ENCODE data around the gene NAA38. TPM values are rescaled to one million over a fixed set of nuclear protein-coding genes. Genes with fewer than 3 reads are reported as not detected.

NAA38 gene
- total RNA-seq, 1 experiment from 2014 or later = 46.3 TPM

DNA sequence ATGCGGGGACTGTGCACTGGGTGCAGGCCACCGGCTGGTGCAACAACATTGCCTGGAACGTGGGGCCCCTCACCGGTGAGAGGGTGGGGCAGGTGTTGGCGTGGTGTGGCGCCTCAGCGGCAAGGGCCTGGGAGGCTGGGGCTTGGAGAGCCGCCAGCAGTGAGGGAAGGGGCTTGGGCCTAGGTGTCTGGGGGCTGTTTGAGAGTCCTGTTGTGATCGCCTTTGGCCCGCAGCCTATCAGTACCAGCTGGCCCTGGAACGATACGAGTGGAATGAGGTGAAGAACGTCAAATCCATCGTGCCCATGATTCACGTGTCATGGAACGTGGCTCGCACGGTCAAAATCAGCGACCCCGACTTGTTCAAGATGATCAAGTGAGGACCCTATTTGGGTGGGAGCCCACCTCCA is 5.1 kb downstream of the NAA38 start (continued):
- TF ChIP-seq, protein P1, sequence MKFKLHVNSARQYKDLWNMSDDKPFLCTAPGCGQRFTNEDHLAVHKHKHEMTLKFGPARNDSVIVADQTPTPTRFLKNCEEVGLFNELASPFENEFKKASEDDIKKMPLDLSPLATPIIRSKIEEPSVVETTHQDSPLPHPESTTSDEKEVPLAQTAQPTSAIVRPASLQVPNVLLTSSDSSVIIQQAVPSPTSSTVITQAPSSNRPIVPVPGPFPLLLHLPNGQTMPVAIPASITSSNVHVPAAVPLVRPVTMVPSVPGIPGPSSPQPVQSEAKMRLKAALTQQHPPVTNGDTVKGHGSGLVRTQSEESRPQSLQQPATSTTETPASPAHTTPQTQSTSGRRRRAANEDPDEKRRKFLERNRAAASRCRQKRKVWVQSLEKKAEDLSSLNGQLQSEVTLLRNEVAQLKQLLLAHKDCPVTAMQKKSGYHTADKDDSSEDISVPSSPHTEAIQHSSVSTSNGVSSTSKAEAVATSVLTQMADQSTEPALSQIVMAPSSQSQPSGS (CRISPR knock-in tag; IDR thresholded peaks at IDR 0.05; ENCODE audit: borderline replicate concordance, low read depth) = no peak
- no peak for TF ChIP-seq NFATC4 (CRISPR knock-in tag; IDR thresholded peaks at IDR 0.05)

DNA sequence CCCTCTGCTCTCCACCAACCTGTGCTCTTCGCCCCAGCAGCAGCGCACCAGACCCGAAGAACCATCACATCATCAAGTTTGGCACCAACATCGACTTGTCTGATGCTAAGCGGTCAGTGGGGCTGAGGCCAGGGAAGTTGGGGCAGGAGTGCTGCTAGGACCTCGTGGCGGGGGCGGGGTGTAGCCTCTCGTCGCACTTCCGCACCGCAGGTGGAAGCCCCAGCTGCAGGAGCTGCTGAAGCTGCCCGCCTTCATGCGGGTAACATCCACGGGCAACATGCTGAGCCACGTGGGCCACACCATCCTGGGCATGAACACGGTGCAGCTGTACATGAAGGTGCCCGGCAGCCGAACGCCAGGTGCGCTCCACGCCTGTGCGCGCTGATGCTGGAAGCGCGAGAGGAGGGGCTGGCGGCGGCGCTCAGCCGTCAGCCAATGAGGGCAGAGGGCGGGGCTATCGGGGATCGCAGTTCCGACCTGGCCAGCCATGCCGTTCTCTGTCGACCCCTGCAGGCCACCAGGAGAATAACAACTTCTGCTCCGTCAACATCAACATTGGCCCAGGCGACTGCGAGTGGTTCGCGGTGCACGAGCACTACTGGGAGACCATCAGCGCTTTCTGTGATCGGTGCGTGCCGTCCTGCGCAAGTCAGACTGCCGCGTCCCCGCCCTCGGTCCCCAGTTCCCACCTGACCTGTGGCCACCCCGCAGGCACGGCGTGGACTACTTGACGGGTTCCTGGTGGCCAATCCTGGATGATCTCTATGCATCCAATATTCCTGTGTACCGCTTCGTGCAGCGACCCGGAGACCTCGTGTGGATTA is 5.7 kb downstream of the NAA38 start:
- H3K9me3 Mint-ChIP-seq = no peaks in the 10 kb centered on the region
- no peaks in the 10 kb centered on the region for H3K36me3 Mint-ChIP-seq
- ATAC-seq = peak; percentile 75
- H3K4me1 Mint-ChIP-seq = peaks cover 30% of the 10 kb centered on the region
- DNase-seq (ENCODE audit: low spot score) = peak; percentile 96
- ChIA-PET CTCF (interaction anchor here (0.6 to 2.1 kb wide), 6 partner anchors 9 to 137 kb away, joined by 3 to 29 read pairs (median 4); partner anchors contain the start of gene KDM6B), POLR2A (no interaction called here)
- H3K27ac Mint-ChIP-seq = no peak overlapping the region
- peak overlapping the region; percentile 81 for H3K4me3 Mint-ChIP-seq
- H3K27me3 Mint-ChIP-seq (ENCODE audit: low read depth) = peaks cover 30% of the 10 kb centered on the region
- TF ChIP-seq, protein P2, sequence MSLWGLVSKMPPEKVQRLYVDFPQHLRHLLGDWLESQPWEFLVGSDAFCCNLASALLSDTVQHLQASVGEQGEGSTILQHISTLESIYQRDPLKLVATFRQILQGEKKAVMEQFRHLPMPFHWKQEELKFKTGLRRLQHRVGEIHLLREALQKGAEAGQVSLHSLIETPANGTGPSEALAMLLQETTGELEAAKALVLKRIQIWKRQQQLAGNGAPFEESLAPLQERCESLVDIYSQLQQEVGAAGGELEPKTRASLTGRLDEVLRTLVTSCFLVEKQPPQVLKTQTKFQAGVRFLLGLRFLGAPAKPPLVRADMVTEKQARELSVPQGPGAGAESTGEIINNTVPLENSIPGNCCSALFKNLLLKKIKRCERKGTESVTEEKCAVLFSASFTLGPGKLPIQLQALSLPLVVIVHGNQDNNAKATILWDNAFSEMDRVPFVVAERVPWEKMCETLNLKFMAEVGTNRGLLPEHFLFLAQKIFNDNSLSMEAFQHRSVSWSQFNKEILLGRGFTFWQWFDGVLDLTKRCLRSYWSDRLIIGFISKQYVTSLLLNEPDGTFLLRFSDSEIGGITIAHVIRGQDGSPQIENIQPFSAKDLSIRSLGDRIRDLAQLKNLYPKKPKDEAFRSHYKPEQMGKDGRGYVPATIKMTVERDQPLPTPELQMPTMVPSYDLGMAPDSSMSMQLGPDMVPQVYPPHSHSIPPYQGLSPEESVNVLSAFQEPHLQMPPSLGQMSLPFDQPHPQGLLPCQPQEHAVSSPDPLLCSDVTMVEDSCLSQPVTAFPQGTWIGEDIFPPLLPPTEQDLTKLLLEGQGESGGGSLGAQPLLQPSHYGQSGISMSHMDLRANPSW (CRISPR knock-in tag; conservative IDR thresholded peaks at IDR 0.05; ENCODE audit: low read depth) = no peak
- TF ChIP-seq GRHL2 (CRISPR knock-in tag; IDR thresholded peaks at IDR 0.05; ENCODE audit: insufficient replicate concordance, severe bottlenecking) (no peak), RELA (CRISPR knock-in tag; IDR thresholded peaks at IDR 0.05; ENCODE audit: borderline replicate concordance) (no peak), ZNF317 (CRISPR knock-in tag; IDR thresholded peaks at IDR 0.05; ENCODE audit: borderline replicate concordance, low read depth) (no peak), SMAD3 (CRISPR knock-in tag; IDR thresholded peaks at IDR 0.05; ENCODE audit: borderline replicate concordance) (no peak; the same call in 1 of the 2 replicates), HMGA2 (CRISPR knock-in tag; IDR thresholded peaks at IDR 0.05) (no peak), MYBL2 (CRISPR knock-in tag; IDR thresholded peaks at IDR 0.05) (peak; percentile 63; the same call in 1 of the 2 replicates), TEAD1 (CRISPR knock-in tag; IDR thresholded peaks at IDR 0.05) (no peak), ZNF219 (CRISPR knock-in tag; IDR thresholded peaks at IDR 0.05; ENCODE audit: borderline replicate concordance) (no peak)
- TF ChIP-seq, protein P3, sequence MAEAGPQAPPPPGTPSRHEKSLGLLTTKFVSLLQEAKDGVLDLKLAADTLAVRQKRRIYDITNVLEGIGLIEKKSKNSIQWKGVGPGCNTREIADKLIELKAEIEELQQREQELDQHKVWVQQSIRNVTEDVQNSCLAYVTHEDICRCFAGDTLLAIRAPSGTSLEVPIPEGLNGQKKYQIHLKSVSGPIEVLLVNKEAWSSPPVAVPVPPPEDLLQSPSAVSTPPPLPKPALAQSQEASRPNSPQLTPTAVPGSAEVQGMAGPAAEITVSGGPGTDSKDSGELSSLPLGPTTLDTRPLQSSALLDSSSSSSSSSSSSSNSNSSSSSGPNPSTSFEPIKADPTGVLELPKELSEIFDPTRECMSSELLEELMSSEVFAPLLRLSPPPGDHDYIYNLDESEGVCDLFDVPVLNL (CRISPR knock-in tag; IDR thresholded peaks at IDR 0.05; ENCODE audit: borderline replicate concordance, low read depth) = no peak
- TF ChIP-seq, protein P4, sequence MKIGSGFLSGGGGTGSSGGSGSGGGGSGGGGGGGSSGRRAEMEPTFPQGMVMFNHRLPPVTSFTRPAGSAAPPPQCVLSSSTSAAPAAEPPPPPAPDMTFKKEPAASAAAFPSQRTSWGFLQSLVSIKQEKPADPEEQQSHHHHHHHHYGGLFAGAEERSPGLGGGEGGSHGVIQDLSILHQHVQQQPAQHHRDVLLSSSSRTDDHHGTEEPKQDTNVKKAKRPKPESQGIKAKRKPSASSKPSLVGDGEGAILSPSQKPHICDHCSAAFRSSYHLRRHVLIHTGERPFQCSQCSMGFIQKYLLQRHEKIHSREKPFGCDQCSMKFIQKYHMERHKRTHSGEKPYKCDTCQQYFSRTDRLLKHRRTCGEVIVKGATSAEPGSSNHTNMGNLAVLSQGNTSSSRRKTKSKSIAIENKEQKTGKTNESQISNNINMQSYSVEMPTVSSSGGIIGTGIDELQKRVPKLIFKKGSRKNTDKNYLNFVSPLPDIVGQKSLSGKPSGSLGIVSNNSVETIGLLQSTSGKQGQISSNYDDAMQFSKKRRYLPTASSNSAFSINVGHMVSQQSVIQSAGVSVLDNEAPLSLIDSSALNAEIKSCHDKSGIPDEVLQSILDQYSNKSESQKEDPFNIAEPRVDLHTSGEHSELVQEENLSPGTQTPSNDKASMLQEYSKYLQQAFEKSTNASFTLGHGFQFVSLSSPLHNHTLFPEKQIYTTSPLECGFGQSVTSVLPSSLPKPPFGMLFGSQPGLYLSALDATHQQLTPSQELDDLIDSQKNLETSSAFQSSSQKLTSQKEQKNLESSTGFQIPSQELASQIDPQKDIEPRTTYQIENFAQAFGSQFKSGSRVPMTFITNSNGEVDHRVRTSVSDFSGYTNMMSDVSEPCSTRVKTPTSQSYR (CRISPR knock-in tag; IDR thresholded peaks at IDR 0.05) = peak; percentile 83; the same call in 1 of the 2 replicates
- TF ChIP-seq, protein P5, sequence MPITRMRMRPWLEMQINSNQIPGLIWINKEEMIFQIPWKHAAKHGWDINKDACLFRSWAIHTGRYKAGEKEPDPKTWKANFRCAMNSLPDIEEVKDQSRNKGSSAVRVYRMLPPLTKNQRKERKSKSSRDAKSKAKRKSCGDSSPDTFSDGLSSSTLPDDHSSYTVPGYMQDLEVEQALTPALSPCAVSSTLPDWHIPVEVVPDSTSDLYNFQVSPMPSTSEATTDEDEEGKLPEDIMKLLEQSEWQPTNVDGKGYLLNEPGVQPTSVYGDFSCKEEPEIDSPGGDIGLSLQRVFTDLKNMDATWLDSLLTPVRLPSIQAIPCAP (CRISPR knock-in tag; IDR thresholded peaks at IDR 0.05) = peak; percentile 37; the same call in 1 of the 2 replicates
- TF ChIP-seq, protein P6, sequence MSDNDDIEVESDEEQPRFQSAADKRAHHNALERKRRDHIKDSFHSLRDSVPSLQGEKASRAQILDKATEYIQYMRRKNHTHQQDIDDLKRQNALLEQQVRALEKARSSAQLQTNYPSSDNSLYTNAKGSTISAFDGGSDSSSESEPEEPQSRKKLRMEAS (CRISPR knock-in tag; IDR thresholded peaks at IDR 0.05) = peak; percentile 93
- TF ChIP-seq, protein P7, sequence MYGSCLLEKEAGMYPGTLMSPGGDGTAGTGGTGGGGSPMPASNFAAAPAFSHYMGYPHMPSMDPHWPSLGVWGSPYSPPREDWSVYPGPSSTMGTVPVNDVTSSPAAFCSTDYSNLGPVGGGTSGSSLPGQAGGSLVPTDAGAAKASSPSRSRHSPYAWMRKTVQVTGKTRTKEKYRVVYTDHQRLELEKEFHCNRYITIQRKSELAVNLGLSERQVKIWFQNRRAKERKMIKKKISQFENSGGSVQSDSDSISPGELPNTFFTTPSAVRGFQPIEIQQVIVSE (CRISPR knock-in tag; IDR thresholded peaks at IDR 0.05; ENCODE audit: borderline replicate concordance) = no peak
- TF ChIP-seq, protein P8, sequence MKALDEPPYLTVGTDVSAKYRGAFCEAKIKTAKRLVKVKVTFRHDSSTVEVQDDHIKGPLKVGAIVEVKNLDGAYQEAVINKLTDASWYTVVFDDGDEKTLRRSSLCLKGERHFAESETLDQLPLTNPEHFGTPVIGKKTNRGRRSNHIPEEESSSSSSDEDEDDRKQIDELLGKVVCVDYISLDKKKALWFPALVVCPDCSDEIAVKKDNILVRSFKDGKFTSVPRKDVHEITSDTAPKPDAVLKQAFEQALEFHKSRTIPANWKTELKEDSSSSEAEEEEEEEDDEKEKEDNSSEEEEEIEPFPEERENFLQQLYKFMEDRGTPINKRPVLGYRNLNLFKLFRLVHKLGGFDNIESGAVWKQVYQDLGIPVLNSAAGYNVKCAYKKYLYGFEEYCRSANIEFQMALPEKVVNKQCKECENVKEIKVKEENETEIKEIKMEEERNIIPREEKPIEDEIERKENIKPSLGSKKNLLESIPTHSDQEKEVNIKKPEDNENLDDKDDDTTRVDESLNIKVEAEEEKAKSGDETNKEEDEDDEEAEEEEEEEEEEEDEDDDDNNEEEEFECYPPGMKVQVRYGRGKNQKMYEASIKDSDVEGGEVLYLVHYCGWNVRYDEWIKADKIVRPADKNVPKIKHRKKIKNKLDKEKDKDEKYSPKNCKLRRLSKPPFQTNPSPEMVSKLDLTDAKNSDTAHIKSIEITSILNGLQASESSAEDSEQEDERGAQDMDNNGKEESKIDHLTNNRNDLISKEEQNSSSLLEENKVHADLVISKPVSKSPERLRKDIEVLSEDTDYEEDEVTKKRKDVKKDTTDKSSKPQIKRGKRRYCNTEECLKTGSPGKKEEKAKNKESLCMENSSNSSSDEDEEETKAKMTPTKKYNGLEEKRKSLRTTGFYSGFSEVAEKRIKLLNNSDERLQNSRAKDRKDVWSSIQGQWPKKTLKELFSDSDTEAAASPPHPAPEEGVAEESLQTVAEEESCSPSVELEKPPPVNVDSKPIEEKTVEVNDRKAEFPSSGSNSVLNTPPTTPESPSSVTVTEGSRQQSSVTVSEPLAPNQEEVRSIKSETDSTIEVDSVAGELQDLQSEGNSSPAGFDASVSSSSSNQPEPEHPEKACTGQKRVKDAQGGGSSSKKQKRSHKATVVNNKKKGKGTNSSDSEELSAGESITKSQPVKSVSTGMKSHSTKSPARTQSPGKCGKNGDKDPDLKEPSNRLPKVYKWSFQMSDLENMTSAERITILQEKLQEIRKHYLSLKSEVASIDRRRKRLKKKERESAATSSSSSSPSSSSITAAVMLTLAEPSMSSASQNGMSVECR (CRISPR knock-in tag; IDR thresholded peaks at IDR 0.05; ENCODE audit: borderline replicate concordance) = peak; percentile 44; the same call in 1 of the 2 replicates

Measured in WTC11 (cell line).